NT2/D1 (cell line): Measurements from ENCODE around the gene ARL14EP.

Experiments
- DNase-seq: peaks from one replicate; pipeline ENCODE4 v3.0.0-alpha.2; 2011; ENCODE audit warnings: low read depth, low spot score
- H3K27me3 ChIP-seq: 2 replicates; pipeline ENCODE4 v1.6.0; 2011; ENCODE audit warnings: mild to moderate bottlenecking; ENCODE audit not compliant: insufficient read length, insufficient read depth
- H3K36me3 ChIP-seq: 2 replicates; pipeline ENCODE4 v1.6.1; 2011; ENCODE audit warnings: mild to moderate bottlenecking, low read length, mixed read lengths; ENCODE audit not compliant: insufficient read depth, insufficient read length
- H3K4me1 ChIP-seq: 2 replicates; pipeline ENCODE4 v1.5.1; 2011; ENCODE audit not compliant: insufficient read depth, insufficient read length
- H3K4me3 ChIP-seq: 2 replicates; pipeline ENCODE4 v1.5.1; 2011; ENCODE audit warnings: low read depth; ENCODE audit not compliant: insufficient read length
- H3K9ac ChIP-seq: 2 replicates; pipeline ENCODE4 v1.6.0; 2011; ENCODE audit warnings: low read depth; ENCODE audit not compliant: insufficient read length
- H3K9me3 ChIP-seq: 2 replicates; pipeline ENCODE4 v1.5.1; 2011; ENCODE audit warnings: mild to moderate bottlenecking, low read length; ENCODE audit not compliant: insufficient read depth
- SUZ12 ChIP-seq: IDR thresholded peaks from 2 replicates; pipeline ENCODE4 v1.6.1; 2011; ENCODE audit not compliant: insufficient read length, insufficient read depth; ENCODE audit errors: extremely low read depth
- YY1 ChIP-seq: IDR thresholded peaks from 2 replicates; pipeline ENCODE4 v1.6.1; 2011; ENCODE audit not compliant: insufficient read length, insufficient read depth
- ZNF274 ChIP-seq: IDR thresholded peaks from 2 replicates; pipeline ENCODE4 v1.6.1; 2011; ENCODE audit warnings: mild to moderate bottlenecking, low read depth, low read length

The ARL14EP gene

DNA sequence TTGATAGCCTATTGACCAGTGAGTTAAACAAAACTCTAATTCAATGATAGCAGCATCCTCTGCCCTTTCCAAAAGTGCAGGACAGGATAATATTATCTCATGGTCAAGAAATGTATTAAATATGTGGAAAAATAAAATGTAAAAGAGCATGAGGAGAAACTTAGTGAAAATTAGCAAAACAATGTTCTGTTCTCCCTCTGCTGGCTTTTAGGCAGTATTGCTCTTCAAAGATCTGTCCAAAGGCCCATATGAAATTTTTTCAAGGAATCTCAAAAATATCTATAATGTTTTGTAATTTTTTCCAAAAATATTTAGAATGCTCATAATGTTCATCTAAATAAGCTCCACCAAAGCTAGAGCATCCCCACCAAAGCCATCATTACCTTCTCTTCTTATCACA, 8.3 kb upstream of the ARL14EP start:
- H3K36me3 ChIP-seq: no peaks in the 10 kb centered on the region
- TF ChIP-seq SUZ12 (no peak), ZNF274 (no peak), YY1 (no peak)
- DNase-seq: no peak
- no peaks in the 10 kb centered on the region for H3K27me3 ChIP-seq
- no peaks in the 10 kb centered on the region for H3K4me1 ChIP-seq
- H3K9ac ChIP-seq: no peak overlapping the region
- 0 out of 2 replicates have a peak, but pooled peaks cover 4% of the 10 kb centered on the region for H3K9me3 ChIP-seq
- H3K4me3 ChIP-seq: no peak overlapping the region

DNA sequence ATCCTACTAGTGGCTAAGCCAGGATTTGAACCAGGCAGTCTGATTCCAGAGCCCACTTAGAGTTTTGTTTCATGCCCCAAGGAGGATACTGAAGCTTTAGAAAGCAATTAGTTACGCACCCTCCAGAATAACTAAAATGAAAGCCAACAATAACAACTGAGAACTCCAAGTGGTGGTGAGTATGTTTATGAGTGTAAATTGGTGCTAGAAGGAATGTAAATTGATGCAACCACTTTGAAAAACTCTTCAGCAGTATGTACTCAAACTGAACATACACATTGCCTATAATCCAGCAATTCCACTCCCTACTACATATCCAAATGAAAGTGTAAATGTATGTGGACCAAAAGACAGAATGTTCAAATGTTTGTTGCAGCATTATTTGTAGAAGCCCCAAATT, 6.7 kb upstream of the ARL14EP start:
- Histone ChIP-seq H3K27me3 (no peaks in the 10 kb centered on the region), H3K4me1 (no peaks in the 10 kb centered on the region), H3K4me3 (no peak overlapping the region), H3K9me3 (0 out of 2 replicates have a peak, but pooled peaks cover 3% of the 10 kb centered on the region), H3K9ac (no peak overlapping the region), H3K36me3 (no peaks in the 10 kb centered on the region)
- no peak for DNase-seq
- TF ChIP-seq SUZ12 (no peak), YY1 (no peak), ZNF274 (no peak)

DNA sequence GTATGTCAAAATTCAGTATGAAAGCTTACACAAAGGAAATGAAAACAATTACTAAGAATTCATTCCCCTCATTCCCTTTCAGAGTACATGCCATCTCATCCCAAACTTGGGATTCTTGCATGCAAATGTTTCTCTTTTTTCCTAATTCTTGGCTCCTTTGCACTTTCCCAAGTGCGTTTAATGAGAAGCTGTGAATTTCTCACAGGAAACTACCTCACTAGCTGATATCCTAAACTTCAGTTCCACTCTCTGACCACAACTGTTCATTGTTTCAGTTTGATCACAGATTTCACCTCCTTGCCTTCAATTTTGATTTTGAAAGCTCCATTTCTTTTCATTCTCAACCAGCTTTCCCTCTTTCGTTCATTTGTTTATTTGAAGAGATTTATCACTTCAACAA, 5.9 kb upstream of the ARL14EP start:
- no peak for DNase-seq
- Histone ChIP-seq H3K4me1 (no peaks in the 10 kb centered on the region), H3K9ac (no peak overlapping the region), H3K9me3 (no peaks in the 10 kb centered on the region), H3K36me3 (no peaks in the 10 kb centered on the region), H3K4me3 (no peak overlapping the region), H3K27me3 (no peaks in the 10 kb centered on the region)
- no peak for TF ChIP-seq ZNF274
- no peak for TF ChIP-seq YY1
- no peak for TF ChIP-seq SUZ12

DNA sequence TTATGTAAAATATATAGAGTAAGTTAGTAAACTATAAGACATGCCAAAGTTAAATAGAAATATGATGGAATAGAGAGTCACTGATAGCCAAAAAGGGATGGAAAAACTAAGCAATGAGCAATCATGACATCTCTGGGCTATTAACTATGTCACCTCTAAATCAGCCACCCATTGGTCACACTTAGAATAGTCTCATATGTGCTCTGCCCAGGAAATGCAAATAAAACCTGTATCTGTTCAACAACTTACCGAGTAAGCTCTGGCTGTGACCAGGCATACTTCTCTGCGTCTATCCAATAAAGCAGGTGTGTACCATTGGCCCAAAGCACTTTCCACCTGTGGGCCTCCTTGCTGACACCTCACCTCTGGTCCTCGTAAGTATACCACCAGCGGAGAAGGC, 1.6 kb upstream of the ARL14EP start:
- no peaks in the 10 kb centered on the region for H3K27me3 ChIP-seq
- no peaks in the 10 kb centered on the region for H3K9me3 ChIP-seq
- H3K9ac ChIP-seq: no peak overlapping the region
- H3K4me1 ChIP-seq: no peaks in the 10 kb centered on the region
- no peak for DNase-seq
- no peak overlapping the region for H3K4me3 ChIP-seq
- peaks cover 5% of the 10 kb centered on the region for H3K36me3 ChIP-seq
- TF ChIP-seq SUZ12 (no peak), YY1 (no peak), ZNF274 (no peak)

GRCh38 chr11:30322191-30322590, 713 bp upstream of the ARL14EP start:
- Histone ChIP-seq H3K4me1 (no peaks in the 10 kb centered on the region), H3K4me3 (no peak overlapping the region), H3K27me3 (no peaks in the 10 kb centered on the region), H3K36me3 (peaks cover 13% of the 10 kb centered on the region), H3K9ac (no peak overlapping the region), H3K9me3 (no peaks in the 10 kb centered on the region)
- DNase-seq: no peak
- TF ChIP-seq SUZ12 (no peak), YY1 (no peak), ZNF274 (no peak)

DNA sequence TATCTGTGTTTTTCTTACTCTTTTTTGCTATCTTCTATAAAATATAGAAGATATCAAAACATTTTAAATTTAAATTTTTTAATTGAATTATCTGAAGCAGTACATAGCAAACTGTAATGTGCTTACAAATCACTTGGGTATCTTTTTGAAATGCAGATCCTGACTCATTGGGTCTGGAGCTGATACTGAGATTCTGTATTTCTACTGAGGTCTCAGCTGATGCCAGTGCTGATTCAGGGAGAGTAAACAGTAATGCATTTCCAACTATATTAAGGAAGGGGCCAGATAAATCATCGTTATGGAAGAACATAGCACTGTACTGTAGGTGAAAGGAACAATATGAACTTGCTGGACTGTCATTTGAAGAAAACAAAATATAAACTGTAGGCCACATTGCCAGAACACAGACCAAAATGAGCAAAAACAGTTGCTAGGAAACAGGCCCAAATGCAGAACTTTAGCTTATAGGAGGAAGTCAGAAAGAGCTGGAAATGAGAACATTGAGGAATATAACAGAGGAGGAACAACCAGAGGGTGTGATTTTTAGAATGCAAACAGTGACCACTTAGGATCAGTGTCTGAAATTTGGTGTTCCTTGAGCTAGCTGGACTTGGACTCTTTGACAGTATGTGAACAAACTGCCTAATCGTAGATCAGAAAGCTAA, 3.3 kb downstream of the ARL14EP start:
- Histone ChIP-seq H3K4me1 (no peaks in the 10 kb centered on the region), H3K9ac (no peak overlapping the region), H3K36me3 (peaks cover 27% of the 10 kb centered on the region), H3K4me3 (no peak overlapping the region), H3K27me3 (no peaks in the 10 kb centered on the region), H3K9me3 (no peaks in the 10 kb centered on the region)
- TF ChIP-seq SUZ12 (no peak), YY1 (no peak), ZNF274 (no peak)
- DNase-seq: no peak

DNA sequence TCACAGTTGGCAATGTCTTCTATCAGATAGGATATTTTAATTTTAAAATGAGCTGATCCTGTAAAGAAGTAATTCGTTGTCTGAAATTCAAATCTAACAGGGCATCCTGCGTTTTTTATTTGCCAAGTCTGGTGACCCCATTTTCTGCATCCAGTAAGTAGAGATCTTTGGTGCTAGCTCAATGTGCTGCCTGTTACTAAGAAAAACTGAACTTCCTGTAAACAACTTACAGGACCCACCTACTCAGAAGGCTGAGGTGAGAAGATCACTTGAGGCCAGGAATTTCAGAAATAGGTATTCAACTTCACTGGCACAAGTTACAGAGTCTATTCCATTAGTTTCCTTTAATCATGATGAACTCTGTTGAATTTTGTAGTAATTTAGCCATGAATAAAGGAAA, 4.0 kb downstream of the ARL14EP start:
- no peak overlapping the region for H3K9ac ChIP-seq
- no peak for DNase-seq
- H3K4me1 ChIP-seq: no peaks in the 10 kb centered on the region
- peaks cover 34% of the 10 kb centered on the region for H3K36me3 ChIP-seq
- no peak overlapping the region for H3K4me3 ChIP-seq
- no peaks in the 10 kb centered on the region for H3K27me3 ChIP-seq
- H3K9me3 ChIP-seq: no peaks in the 10 kb centered on the region
- no peak for TF ChIP-seq ZNF274
- no peak for TF ChIP-seq SUZ12
- no peak for TF ChIP-seq YY1

DNA sequence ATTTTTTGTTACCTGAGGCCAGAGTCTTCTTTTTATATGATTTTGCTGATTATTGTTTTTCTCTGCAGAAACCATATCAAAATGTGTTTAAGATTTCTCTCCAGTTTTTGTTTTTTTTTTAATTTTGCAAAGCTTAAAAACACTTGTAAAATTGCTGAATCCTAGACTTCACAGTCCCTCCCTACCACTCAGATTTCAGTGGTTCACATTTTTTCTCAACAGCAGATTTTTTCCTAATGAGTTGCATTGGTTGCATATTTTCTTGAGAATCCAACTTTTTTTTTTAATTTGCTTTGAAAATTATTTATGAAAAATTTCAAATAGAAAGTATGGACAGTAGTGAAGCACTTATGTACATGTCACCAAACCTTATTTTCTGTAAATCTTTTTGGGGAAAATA, 5.8 kb downstream of the ARL14EP start:
- Histone ChIP-seq H3K36me3 (peaks cover 52% of the 10 kb centered on the region), H3K27me3 (no peaks in the 10 kb centered on the region), H3K9me3 (no peaks in the 10 kb centered on the region), H3K9ac (no peak overlapping the region), H3K4me1 (no peaks in the 10 kb centered on the region), H3K4me3 (no peak overlapping the region)
- no peak for DNase-seq
- no peak for TF ChIP-seq SUZ12
- TF ChIP-seq ZNF274: no peak
- TF ChIP-seq YY1: no peak
